ENCODE measurements around the gene TNS1. TPM values are rescaled to one million over a fixed set of nuclear protein-coding genes. Genes with fewer than 3 reads are reported as not detected.

The TNS1 gene
- total and polyA plus RNA-seq, 8 donors, result 139 to 327 (median 159) TPM

DNA sequence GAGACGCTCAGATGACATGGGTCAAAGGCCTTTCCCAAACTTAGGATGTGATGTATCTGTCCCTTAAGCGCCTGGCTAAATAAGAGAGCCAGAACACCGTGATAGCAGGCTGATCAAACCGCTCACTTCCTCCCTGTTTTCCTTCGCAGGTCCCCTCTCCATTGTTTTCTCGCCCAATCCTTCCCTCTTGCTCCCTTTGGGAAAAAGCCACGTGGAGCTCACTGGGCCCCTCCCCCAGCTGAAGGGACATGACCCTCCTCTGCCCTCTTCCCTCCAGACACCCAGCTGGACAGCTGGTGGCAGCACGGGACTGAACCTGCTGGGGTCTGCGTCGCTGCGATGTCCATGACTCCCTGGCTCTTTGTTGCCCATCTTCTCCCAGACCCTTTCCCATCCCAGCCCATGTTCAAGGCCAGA is 201.7 kb downstream of the TNS1 start:
- DNase-seq (no peak), ATAC-seq (no peak)
- Histone ChIP-seq H3K9me3 (no peaks in the 10 kb centered on the region), H3K36me3 (peaks cover 0 to 35% of the 10 kb centered on the region in 2 donors), H3K27ac (peak overlapping the region in 1 of 2 donors; percentile 31), H3K4me1 (peaks cover 0 to 20% of the 10 kb centered on the region in 2 donors), H3K4me3 (no peak overlapping the region), H3K27me3 (no peaks in the 10 kb centered on the region)
- TF ChIP-seq, protein P1, sequence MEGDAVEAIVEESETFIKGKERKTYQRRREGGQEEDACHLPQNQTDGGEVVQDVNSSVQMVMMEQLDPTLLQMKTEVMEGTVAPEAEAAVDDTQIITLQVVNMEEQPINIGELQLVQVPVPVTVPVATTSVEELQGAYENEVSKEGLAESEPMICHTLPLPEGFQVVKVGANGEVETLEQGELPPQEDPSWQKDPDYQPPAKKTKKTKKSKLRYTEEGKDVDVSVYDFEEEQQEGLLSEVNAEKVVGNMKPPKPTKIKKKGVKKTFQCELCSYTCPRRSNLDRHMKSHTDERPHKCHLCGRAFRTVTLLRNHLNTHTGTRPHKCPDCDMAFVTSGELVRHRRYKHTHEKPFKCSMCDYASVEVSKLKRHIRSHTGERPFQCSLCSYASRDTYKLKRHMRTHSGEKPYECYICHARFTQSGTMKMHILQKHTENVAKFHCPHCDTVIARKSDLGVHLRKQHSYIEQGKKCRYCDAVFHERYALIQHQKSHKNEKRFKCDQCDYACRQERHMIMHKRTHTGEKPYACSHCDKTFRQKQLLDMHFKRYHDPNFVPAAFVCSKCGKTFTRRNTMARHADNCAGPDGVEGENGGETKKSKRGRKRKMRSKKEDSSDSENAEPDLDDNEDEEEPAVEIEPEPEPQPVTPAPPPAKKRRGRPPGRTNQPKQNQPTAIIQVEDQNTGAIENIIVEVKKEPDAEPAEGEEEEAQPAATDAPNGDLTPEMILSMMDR (IDR thresholded peaks at IDR 0.05), result no peak
- intact Hi-C loops (cut with DNase I), result no loop called here

DNA sequence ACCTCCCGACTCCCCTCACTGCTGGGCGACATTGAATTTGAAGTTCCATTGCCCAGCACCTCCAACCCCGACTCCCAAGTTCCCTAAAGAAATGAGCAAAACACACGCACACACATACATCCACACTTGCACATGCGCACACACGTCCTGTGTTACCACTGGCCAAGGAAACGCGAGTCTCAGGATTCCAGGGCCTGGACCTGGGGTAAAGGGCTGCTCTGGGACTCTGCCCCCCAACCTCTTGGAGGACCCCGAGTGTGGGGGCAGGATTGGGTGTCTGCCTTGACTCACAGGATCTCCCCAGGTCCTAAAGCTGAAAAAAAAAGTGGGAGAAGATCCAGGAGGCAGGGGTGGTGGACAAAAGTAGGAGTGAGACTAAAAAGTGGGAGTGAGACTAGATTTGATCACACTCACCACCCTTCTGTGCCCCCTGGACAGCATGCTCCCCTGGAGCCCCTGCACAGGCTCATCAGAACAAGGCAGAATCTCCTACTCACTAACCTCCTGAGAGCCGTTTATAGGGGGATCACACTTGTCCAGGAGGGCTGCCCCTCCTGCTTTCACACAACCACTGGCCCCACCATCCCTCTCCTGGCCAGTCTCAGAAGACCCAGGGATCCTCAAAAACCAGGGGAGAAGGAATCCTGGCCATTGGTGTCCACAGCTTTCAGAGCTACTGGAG is 202.2 kb downstream of the TNS1 start:
- H3K4me3 ChIP-seq, result no peak overlapping the region
- intact Hi-C loops (cut with DNase I), result no loop called here

DNA sequence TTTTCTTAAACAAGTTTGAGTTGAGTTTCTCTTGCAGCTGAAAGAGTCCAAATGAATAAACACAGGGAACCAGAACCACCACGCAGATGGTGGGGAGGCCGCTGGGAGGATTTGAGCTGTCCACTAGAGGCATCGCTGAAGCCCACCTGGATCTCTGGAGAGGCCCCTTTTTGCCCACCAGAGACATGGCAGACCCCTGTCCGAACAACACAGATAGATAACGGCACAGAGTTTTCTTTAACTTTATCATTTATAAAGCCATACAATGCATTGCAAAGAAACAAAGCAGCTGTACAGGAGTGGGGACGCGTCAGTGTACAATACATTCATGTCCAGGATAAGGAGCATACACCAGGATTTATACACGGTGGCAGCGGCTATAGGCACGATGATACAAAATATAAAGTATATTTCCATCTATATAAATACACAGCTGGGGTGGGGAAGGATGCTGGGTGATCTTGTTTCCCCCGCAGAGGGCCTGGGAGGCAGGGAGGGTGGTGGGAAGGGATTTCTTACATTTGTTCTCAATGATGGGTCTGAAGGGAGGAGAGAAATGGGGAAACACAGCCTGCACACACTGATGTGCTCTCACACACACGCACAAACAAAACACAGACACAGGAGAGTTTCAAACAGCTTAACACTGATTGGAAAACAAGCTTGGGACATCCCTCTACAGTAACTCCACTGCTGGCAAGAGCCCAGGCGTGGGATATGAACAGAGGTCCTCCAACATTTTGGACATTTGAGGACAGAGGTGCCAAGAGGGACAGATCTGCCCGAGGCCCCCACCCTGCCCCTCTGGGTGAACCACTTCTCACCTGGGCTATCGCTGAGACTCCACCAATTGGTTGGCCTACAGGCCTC is 203.0 kb downstream of the TNS1 start:
- no peak for ATAC-seq
- Histone ChIP-seq H3K27ac (peak overlapping the region in 1 of 2 donors; percentile 26), H3K36me3 (peaks cover 0 to 32% of the 10 kb centered on the region in 2 donors), H3K4me1 (peaks cover 0 to 26% of the 10 kb centered on the region in 2 donors), H3K4me3 (no peak overlapping the region), H3K9me3 (no peaks in the 10 kb centered on the region), H3K27me3 (no peaks in the 10 kb centered on the region)
- no peak for DNase-seq
- intact Hi-C loops (cut with DNase I), result no loop called here
- TF ChIP-seq, protein P1 (IDR thresholded peaks at IDR 0.05), result no peak

More for the DNA sequence above, 202.2 kb downstream of the TNS1 start:
- Histone ChIP-seq H3K4me1 (peaks cover 0 to 20% of the 10 kb centered on the region in 2 donors), H3K36me3 (peaks cover 0 to 32% of the 10 kb centered on the region in 2 donors), H3K9me3 (no peaks in the 10 kb centered on the region), H3K27ac (peak overlapping the region in 1 of 2 donors; percentile 31), H3K27me3 (no peaks in the 10 kb centered on the region)
- TF ChIP-seq, protein P1 (IDR thresholded peaks at IDR 0.05), result no peak
- ATAC-seq, result no peak
- DNase-seq, result no peak

DNA sequence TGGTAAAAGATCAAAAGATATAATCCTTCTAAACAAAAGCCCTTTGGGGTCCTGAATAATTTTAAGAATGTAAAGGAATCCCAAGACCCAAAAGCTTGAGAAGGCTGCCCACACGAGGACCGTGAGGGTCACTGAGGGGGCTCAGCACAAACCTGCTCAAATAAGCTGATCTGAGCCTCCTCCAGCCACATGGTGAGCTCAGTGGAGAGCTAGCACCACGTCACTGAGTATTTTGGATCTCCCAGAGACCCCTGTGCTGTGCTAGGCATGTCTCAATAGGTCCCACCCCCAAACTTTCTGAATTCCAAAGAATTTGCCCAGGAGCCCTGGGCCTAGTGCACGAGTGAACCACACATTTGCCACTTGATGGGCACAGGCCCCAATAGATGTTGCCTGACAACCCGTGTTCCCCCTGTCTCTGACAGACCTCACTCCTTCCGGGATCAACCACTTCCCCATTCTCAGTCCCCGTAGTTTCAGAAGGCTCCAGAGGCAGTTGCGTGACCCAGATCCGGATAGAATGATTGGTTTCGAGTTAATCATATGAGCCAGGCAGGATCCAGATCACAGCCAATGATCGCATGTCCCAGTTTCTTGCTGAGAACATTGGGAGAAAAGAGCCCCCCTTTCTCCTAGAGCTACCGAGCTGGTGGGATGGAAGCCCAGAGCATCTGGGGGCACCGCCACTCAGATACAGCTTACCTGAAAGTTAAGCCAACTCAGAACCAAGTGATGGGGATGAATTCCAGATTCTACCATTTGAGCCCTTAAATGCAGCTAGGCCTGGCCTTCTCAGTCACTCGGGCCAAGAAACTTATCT is 203.8 kb downstream of the TNS1 start:
- intact Hi-C loops (cut with DNase I), result no loop called here
- ATAC-seq (peak; percentile 28), DNase-seq (no peak)
- H3K4me1 ChIP-seq, result peaks cover 0 to 34% of the 10 kb centered on the region in 2 donors
- peaks cover 0 to 24% of the 10 kb centered on the region in 2 donors for H3K36me3 ChIP-seq
- no peak overlapping the region for H3K4me3 ChIP-seq
- TF ChIP-seq, protein P1 (IDR thresholded peaks at IDR 0.05), result no peak
- peak overlapping the region in 1 of 2 donors; percentile 26 for H3K27ac ChIP-seq
- H3K27me3 ChIP-seq, result no peaks in the 10 kb centered on the region
- H3K9me3 ChIP-seq, result no peaks in the 10 kb centered on the region
